SU-DHL-6 (cell line): Measurements from ENCODE around the gene ZFP3.

Source experiments
- EZH2phosphoT487 ChIP-seq: fragments of 200-600 bp; sonication (generic), shearing (Covaris generic); conservative IDR thresholded peaks from 2 replicates; pipeline ENCODE4 v1.6.1; 2018; ENCODE audit warnings: mild to moderate bottlenecking, antibody characterized with exemption, low read length, moderate library complexity, mixed read lengths
- TF ChIP-seq, protein P1 (sequence below): fragments of 200-600 bp; sonication (generic); IDR thresholded peaks from one replicate; pipeline ENCODE4 v1.5.1; 2017; ENCODE audit warnings: antibody characterized with exemption, mild to moderate bottlenecking, low read length, moderate library complexity; ENCODE audit not compliant: insufficient read depth, poor library complexity, severe bottlenecking

DNA sequence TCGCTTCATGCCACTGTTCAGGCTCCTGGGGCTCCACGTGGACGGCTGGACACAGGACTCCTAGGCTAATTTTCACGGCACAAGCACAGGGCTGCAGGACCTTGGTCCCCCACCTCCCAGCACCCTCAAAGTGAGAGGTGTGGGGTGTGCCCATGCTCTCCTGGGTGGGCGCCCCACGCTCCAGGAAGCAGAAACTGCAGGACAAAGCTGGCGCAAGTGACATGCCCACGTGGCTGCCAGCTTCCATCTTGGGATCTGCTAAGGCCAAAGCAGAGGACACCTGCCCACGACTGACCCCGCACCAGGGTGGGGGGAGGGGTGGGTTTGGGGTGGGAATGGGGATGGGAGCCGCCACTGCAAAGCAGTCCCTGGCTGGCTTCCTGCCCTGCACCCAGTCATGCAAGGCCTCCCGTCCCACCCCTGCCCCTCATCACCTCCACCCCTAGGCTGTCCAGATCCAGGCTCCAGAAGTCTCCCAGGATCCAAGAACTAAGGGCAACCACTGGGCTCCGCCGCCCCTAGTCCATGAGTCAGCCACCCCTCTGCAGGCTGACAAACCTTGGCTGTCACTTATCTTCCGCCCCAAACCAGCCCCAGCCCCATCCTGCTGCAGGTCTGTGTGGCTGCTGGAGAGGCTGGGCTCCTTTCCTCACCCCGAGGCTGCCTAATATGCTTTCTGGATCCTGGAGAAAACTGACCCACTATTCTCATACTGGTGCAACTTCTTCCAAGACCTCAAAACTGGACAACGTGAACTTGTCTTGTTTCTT lies 48.6 kb downstream of the ZFP3 start:
- TF ChIP-seq, protein P1, sequence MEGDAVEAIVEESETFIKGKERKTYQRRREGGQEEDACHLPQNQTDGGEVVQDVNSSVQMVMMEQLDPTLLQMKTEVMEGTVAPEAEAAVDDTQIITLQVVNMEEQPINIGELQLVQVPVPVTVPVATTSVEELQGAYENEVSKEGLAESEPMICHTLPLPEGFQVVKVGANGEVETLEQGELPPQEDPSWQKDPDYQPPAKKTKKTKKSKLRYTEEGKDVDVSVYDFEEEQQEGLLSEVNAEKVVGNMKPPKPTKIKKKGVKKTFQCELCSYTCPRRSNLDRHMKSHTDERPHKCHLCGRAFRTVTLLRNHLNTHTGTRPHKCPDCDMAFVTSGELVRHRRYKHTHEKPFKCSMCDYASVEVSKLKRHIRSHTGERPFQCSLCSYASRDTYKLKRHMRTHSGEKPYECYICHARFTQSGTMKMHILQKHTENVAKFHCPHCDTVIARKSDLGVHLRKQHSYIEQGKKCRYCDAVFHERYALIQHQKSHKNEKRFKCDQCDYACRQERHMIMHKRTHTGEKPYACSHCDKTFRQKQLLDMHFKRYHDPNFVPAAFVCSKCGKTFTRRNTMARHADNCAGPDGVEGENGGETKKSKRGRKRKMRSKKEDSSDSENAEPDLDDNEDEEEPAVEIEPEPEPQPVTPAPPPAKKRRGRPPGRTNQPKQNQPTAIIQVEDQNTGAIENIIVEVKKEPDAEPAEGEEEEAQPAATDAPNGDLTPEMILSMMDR = no peak
- TF ChIP-seq EZH2phosphoT487 = no peak
